NB4 (cell line): ENCODE results near the gene GABRB2.

Experiments used
- CTCF ChIP-seq: IDR thresholded peaks from one replicate; pipeline ENCODE4 v1.5.1; 2012; ENCODE audit warnings: low read depth, low read length
- POLR2A ChIP-seq: IDR thresholded peaks from 2 replicates; pipeline ENCODE4 v1.6.1; 2011; ENCODE audit warnings: mild to moderate bottlenecking; ENCODE audit not compliant: insufficient read length; ENCODE audit errors: extremely low read depth

- TF ChIP-seq CTCF (no peak), POLR2A (no peak)
Observed at GRCh38 chr5:161483721-161484120, 62.8 kb downstream of the GABRB2 start.
